Ovary (tissue), 9 donors: ENCODE data around the gene ZNF678. TPM values are rescaled to one million over a fixed set of nuclear protein-coding genes. Genes with fewer than 3 reads are reported as not detected.

Experiments
- DNase-seq, 5 donors: peaks; one replicate each; pipeline ENCODE4 v3.0.0-alpha.2; 2019 to 2020
- H3K27ac ChIP-seq, 2 donors: fragments of 200-600 bp; one replicate each; pipeline versions ENCODE4 v1.5.1 to v1.8.0; 2019 to 2022
- H3K27me3 ChIP-seq: fragments of 200-600 bp; one replicate; pipeline ENCODE4 v1.8.0; 2022
- H3K36me3 ChIP-seq: fragments of 200-600 bp; sonication (generic); one replicate; pipeline ENCODE4 v1.5.1; 2019
- H3K4me1 ChIP-seq: one replicate; pipeline ENCODE4 v1.8.1; 2013; ENCODE audit warnings: mild to moderate bottlenecking, moderate library complexity; ENCODE audit not compliant: insufficient read depth
- H3K4me3 ChIP-seq: fragments of 200-600 bp; sonication (generic); one replicate; pipeline ENCODE4 v1.5.1; 2017
- H3K9me3 ChIP-seq, 2 donors: fragments of 200-600 bp in 1 of 2; sonication (generic) in 1 of 2; one replicate each; pipeline versions ENCODE4 v1.5.1 to v1.8.1; 2013 to 2019; ENCODE audit warnings: mild to moderate bottlenecking in 1 of 2, moderate library complexity in 1 of 2
- CTCF ChIP-seq, 3 donors: fragments of 450-650 bp in 2 of 3; fragments of 200-600 bp in 1 of 3; IDR thresholded peaks; one replicate each; pipeline versions ENCODE4 v1.5.1 to v1.8.0; 2016 to 2022; ENCODE audit warnings: antibody characterized with exemption in 3 of 3, mild to moderate bottlenecking in 1 of 3
- EP300 ChIP-seq: sonication (generic); formaldehyde crosslinking; IDR thresholded peaks from one replicate; pipeline ENCODE4 v1.6.1; 2017; ENCODE audit warnings: antibody characterized with exemption
- POLR2A ChIP-seq: fragments of 450-650 bp; IDR thresholded peaks from one replicate; pipeline ENCODE4 v1.6.1; 2017; ENCODE audit warnings: antibody characterized with exemption, mild to moderate bottlenecking, moderate library complexity
- WGBS, 3 donors: extraction: QIAGEN DNeasy Blood & Tissue Kit in 1 of 3; methylation state at CpG; one replicate each; pipeline versions ENCODE4 v1.1.5 to v1.1.7; 2013 to 2017; 5-methylcytosine and 5-hydroxymethylcytosine counted together
- intact Hi-C, 4 donors: fragments of 100-400 bp; cut with DNase I; formaldehyde crosslinking; loops; one replicate each; pipeline versions ENCODE4 v1.11.0 to v1.15.1; 2022 to 2023
- polyA plus RNA-seq, 2 donors: library from polyadenylated mRNA; stranded (reverse); fragments of 200-250 nt in 1 of 2; fragments of 350-450 nt in 1 of 2; fragmentation: Illumina TruSeq in 1 of 2; extraction: RNeasy Lipid Tissue Mini Kit (QIAGEN cat#74804) in 1 of 2; gene quantifications; one replicate each; pipeline ENCODE4 v1.2.3, GENCODE V29; 2013 to 2014
- small RNA-seq: library from RNA; depleted of rRNA; stranded (forward); fragments of <200 nt; gene quantifications from one replicate; pipeline ENCODE3, GENCODE V24; 2016
- total RNA-seq, 7 donors: library from RNA; depleted of rRNA in 2 of 7; stranded (reverse); fragments of >200 nt in 2 of 7; fragmentation: NEBNext Ultra II Directional in 3 of 7; extraction: Animal tissue kit (Norgen Biotek cat#: 25700) in 3 of 7; gene quantifications; one replicate each; pipeline versions ENCODE4 v1.1.0 to v1.2.4, GENCODE V29; 2016 to 2023
- donor health status: DM: no; HTN: no; CAD: no; lungs with moderate emphysema.
- donor health status: DM: no; HTN: no; CAD: no.
- donor health status: Bipolar disorder and iron deficiency.
- donor health status: DM: yes; HTN: yes; CAD: no.
- donor health status: DM: no; HTN: no; CAD: no.
- donor health status: DM: yes; HTN: yes; CAD: no.

Gene ZNF678
- total and polyA plus RNA-seq, 9 donors = 2.5 to 12.0 (median 8.2) TPM

- H3K4me1 ChIP-seq = no peaks in the 10 kb centered on the region
- TF ChIP-seq EP300 = no peak
- no peak for TF ChIP-seq POLR2A
- no peak for TF ChIP-seq CTCF (IDR thresholded peaks at IDR 0.05)
Measured at GRCh38 chr1:227723474-227723873, 160.1 kb downstream of the ZNF678 start.

DNA sequence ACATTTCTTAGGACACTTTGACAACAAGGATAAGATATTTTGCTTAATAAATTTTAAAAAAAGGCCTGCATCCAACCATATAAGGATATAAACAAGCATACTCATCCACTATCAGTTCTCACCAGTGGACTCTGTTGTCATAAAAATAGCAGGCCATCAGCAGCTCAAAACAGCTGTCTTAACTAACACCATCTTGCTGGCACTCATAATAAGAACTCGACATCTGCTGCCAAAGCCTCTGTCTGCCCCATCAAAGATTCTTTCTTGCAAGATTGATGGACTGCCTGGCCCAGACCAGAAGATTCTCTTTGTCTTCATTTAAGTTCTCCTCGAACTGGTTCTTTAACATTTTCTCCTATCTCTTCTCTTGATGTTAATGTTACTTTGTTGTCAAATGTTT is 161.7 kb downstream of the ZNF678 start:
- 44 to 51% (median 44%) methylated on average over 2 of the region's 2 CpGs for WGBS, 3 donors
- DNase-seq = no peak
- no peak overlapping the region for H3K4me3 ChIP-seq
- no peaks in the 10 kb centered on the region for H3K36me3 ChIP-seq
- TF ChIP-seq CTCF (IDR thresholded peaks at IDR 0.05) (no peak), POLR2A (no peak), EP300 (no peak)
- intact Hi-C loops = no loop called here
- H3K9me3 ChIP-seq = peaks cover 0 to 4% of the 10 kb centered on the region in 2 donors
- H3K27ac ChIP-seq = no peak overlapping the region
- H3K4me1 ChIP-seq = peaks cover 8% of the 10 kb centered on the region
- no peaks in the 10 kb centered on the region for H3K27me3 ChIP-seq

More at GRCh38 chr1:227723474-227723873, 160.1 kb downstream of the ZNF678 start:
- H3K4me3 ChIP-seq = no peak overlapping the region
- no peaks in the 10 kb centered on the region for H3K36me3 ChIP-seq
- H3K27ac ChIP-seq = no peak overlapping the region
- intact Hi-C loops = no loop called here
- DNase-seq = no peak
- H3K27me3 ChIP-seq = no peaks in the 10 kb centered on the region
- peaks cover 0 to 8% of the 10 kb centered on the region in 2 donors for H3K9me3 ChIP-seq
- WGBS, 3 donors = 66 to 82% (median 81%) methylated on average over 1 of the region's 1 CpG

GRCh38 chr1:227726318-227726717 is 163.0 kb downstream of the ZNF678 start:
- TF ChIP-seq EP300 (no peak), CTCF (IDR thresholded peaks at IDR 0.05) (no peak), POLR2A (no peak)
- no peaks in the 10 kb centered on the region for H3K36me3 ChIP-seq
- no peak overlapping the region for H3K27ac ChIP-seq
- H3K9me3 ChIP-seq = no peaks in the 10 kb centered on the region
- H3K4me1 ChIP-seq = peaks cover 19% of the 10 kb centered on the region
- 71 to 75% (median 72%) methylated on average over 3 of the region's 3 CpGs for WGBS, 3 donors
- no peak for DNase-seq
- intact Hi-C loops = no loop called here
- H3K4me3 ChIP-seq = no peak overlapping the region
- H3K27me3 ChIP-seq = no peaks in the 10 kb centered on the region

Small RNAs within 50 kb of the gene (small RNA-seq; reads per million reads assigned to genes)
- gene RNA5SP77 = 0.95 reads per million, percentile 55 among the genes with 10 or more reads in this experiment

Other genes starting within 250 kb of the ZNF678 start
- 10 to 100 TPM; 32.9 to 56.2 (median 40.8) TPM for gene CDC42BPA, start 245.1 kb upstream of the ZNF678 start, total RNA-seq
- 10 to 100 TPM; 11.1 to 20.2 TPM for gene CDC42BPA, start 245.1 kb upstream of the ZNF678 start, polyA plus RNA-seq
- gene JMJD4, start 171.7 kb downstream of the ZNF678 start, total RNA-seq = 10 to 100 TPM; 23.9 to 28.9 (median 26.4) TPM
- 10 to 100 TPM in 1 of 2 donors, 1 to 10 TPM in 1; 5.9 to 19.9 TPM for gene JMJD4, start 171.7 kb downstream of the ZNF678 start, polyA plus RNA-seq
- 100 to 1,000 TPM in 4 of 7 donors, 10 to 100 TPM in 3; 63.5 to 135 (median 106) TPM for gene SNAP47, start 171.9 kb downstream of the ZNF678 start, total RNA-seq
- 10 to 100 TPM; 43.5 to 74.9 TPM for gene SNAP47, start 171.9 kb downstream of the ZNF678 start, polyA plus RNA-seq